ENCODE results near the gene MEIS1. TPM values are rescaled to one million over a fixed set of nuclear protein-coding genes. Genes with fewer than 3 reads are reported as not detected.

The MEIS1 gene
- total RNA-seq, 2 experiments from 2014 or later, result 5.4 to 7.3 TPM

DNA sequence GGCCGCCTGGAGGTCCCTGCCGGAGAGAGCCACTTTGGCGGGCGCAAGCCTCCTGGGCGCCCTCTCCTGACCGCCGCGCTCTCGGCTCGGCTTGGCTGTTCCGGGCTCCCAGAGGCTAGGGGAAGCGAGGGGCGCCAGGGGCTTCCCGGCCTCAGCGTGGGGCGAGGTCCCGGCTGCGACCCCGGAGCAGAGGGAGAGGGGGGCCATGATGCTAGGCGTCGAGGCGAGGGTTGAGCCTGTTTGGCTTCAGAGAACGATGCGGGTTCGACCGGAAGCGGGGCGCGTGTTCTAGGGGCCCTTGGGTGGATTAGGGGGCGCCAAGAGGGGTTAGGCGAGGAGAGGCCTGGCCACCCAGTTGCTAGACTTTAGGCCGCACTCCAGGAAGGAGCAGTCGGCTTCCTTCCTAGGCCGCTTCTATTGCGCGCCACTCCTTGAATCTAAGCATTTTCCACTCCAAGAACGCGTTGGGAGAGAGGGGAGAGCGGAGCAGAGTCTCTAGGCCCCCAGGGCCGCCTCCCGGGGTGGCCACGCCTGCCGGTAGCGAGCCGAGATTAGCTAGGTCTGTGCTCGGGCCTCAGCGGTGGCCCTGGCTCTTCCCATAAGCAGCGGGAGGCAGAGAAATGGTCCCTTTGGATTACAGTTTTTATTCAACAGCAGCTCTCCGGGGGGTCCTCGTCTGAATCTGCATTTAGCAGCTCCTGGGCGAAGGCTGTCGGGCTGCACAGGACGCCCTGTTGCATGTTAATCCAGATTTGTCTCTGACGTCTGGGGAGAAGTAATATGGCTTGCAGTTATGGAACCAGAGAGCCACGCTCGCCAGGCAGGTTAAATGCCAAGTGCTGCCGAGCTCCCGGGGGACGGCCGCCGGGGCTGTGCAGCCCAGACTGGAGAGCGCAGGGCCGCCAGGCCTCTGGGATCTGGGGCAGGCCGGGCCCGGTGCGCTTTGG is 11.3 kb downstream of the MEIS1 start:
- Histone ChIP-seq H3K9me2 (ENCODE audit: insufficient read depth, low read length) (no peaks in the 10 kb centered on the region), H2AFZ (ENCODE audit: low read length) (no peak overlapping the region), H3K4me3 (ENCODE audit: low read depth, low read length, poor library complexity, severe bottlenecking) (no peak overlapping the region), H3K79me2 (ENCODE audit: insufficient read depth, low read depth, low read length) (no peaks in the 10 kb centered on the region), H3K9me3 (ENCODE audit: low read length) (no peaks in the 10 kb centered on the region), H3K36me3 (ENCODE audit: insufficient read depth, low read length) (no peaks in the 10 kb centered on the region), H4K20me1 (ENCODE audit: insufficient read depth, low read length) (no peaks in the 10 kb centered on the region), H3K27ac (ENCODE audit: low read depth, low read length, poor library complexity, severe bottlenecking) (no peak overlapping the region), H3K4me1 (ENCODE audit: insufficient read depth, low read length, poor library complexity, severe bottlenecking) (no peaks in the 10 kb centered on the region), H3K4me2 (ENCODE audit: low read length) (no peak overlapping the region)
- intact Hi-C loops (cut with micrococcal nuclease; ENCODE audit: unreplicated experiment), result no loop called here
- TF ChIP-seq, protein P1, sequence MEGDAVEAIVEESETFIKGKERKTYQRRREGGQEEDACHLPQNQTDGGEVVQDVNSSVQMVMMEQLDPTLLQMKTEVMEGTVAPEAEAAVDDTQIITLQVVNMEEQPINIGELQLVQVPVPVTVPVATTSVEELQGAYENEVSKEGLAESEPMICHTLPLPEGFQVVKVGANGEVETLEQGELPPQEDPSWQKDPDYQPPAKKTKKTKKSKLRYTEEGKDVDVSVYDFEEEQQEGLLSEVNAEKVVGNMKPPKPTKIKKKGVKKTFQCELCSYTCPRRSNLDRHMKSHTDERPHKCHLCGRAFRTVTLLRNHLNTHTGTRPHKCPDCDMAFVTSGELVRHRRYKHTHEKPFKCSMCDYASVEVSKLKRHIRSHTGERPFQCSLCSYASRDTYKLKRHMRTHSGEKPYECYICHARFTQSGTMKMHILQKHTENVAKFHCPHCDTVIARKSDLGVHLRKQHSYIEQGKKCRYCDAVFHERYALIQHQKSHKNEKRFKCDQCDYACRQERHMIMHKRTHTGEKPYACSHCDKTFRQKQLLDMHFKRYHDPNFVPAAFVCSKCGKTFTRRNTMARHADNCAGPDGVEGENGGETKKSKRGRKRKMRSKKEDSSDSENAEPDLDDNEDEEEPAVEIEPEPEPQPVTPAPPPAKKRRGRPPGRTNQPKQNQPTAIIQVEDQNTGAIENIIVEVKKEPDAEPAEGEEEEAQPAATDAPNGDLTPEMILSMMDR (conservative IDR thresholded peaks at IDR 0.05; ENCODE audit: low read length), result no peak
- no peak for TF ChIP-seq EZH2phosphoT487 (IDR thresholded peaks at IDR 0.05; ENCODE audit: borderline replicate concordance, low read depth, low read length)
- ChIA-PET POLR2A (no interaction called here), CTCF (ENCODE audit: unreplicated experiment) (no interaction called here)
- no peak for DNase-seq (ENCODE audit: low spot score)
- no TSS peak for BruUV-seq (replicated peaks)

DNA sequence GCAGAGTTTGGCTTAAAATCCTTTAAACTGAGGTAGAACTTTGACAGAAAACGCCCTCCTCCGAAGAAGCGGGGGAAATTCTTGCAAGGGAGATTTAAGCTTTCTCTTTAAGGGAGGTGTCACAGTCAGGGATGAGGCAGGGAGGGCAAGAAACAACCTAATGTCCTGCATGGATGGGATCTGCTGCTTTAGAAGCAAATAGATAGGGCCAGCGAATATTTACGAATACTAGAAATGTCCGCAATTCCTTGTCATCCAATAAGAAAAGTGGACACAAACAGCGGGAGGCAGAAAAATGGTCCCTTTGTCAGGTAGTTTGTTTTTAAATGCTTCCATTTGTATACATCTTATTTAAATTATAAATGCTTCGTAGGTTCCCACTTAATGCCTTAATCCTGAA is 12.0 kb downstream of the MEIS1 start:
- no peaks in the 10 kb centered on the region for H4K20me1 ChIP-seq (ENCODE audit: insufficient read depth, low read length)
- H3K9me2 ChIP-seq (ENCODE audit: insufficient read depth, low read length), result no peaks in the 10 kb centered on the region
- no peaks in the 10 kb centered on the region for H3K9me3 ChIP-seq (ENCODE audit: low read length)
- ChIA-PET POLR2A (no interaction called here), CTCF (ENCODE audit: unreplicated experiment) (no interaction called here)
- H3K36me3 ChIP-seq (ENCODE audit: insufficient read depth, low read length), result no peaks in the 10 kb centered on the region
- no peak overlapping the region for H3K27ac ChIP-seq (ENCODE audit: low read depth, low read length, poor library complexity, severe bottlenecking)
- BruUV-seq (replicated peaks), result no TSS peak
- no peak overlapping the region for H2AFZ ChIP-seq (ENCODE audit: low read length)
- no peaks in the 10 kb centered on the region for H3K4me1 ChIP-seq (ENCODE audit: insufficient read depth, low read length, poor library complexity, severe bottlenecking)
- H3K79me2 ChIP-seq (ENCODE audit: insufficient read depth, low read depth, low read length), result no peaks in the 10 kb centered on the region
- no peak overlapping the region for H3K4me2 ChIP-seq (ENCODE audit: low read length)
- DNase-seq (ENCODE audit: low spot score), result no peak
- no peak for TF ChIP-seq EZH2phosphoT487 (IDR thresholded peaks at IDR 0.05; ENCODE audit: borderline replicate concordance, low read depth, low read length)
- TF ChIP-seq, protein P1 (conservative IDR thresholded peaks at IDR 0.05; ENCODE audit: low read length), result no peak
- no peak overlapping the region for H3K4me3 ChIP-seq (ENCODE audit: low read depth, low read length, poor library complexity, severe bottlenecking)
- intact Hi-C loops (cut with micrococcal nuclease; ENCODE audit: unreplicated experiment), result no loop called here

DNA sequence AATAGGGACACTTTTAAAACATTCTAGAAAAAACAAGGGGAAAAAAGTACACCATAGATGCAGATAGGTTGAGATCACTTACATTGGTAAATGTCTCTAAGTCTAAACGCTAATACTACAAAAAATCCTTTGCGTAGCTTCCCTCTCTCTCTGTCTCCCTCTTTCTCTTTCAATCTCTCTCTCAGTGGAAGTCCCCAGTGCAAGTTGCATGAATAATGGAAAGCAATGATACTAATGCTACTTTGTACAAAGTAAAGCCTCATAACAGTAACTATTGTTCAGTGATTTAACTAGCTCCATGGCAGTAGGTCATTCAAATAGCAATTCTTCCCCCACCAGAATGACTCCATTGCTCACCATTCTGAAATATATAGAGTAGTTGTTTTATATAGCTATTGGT is 12.8 kb downstream of the MEIS1 start:
- no peak for DNase-seq (ENCODE audit: low spot score)
- Histone ChIP-seq H3K4me3 (ENCODE audit: low read depth, low read length, poor library complexity, severe bottlenecking) (no peak overlapping the region), H4K20me1 (ENCODE audit: insufficient read depth, low read length) (no peaks in the 10 kb centered on the region), H3K27ac (ENCODE audit: low read depth, low read length, poor library complexity, severe bottlenecking) (no peak overlapping the region), H3K9me3 (ENCODE audit: low read length) (no peaks in the 10 kb centered on the region), H3K36me3 (ENCODE audit: insufficient read depth, low read length) (no peaks in the 10 kb centered on the region), H3K79me2 (ENCODE audit: insufficient read depth, low read depth, low read length) (no peaks in the 10 kb centered on the region), H3K4me1 (ENCODE audit: insufficient read depth, low read length, poor library complexity, severe bottlenecking) (no peaks in the 10 kb centered on the region), H3K9me2 (ENCODE audit: insufficient read depth, low read length) (no peaks in the 10 kb centered on the region), H2AFZ (ENCODE audit: low read length) (no peak overlapping the region), H3K4me2 (ENCODE audit: low read length) (no peak overlapping the region)
- intact Hi-C loops (cut with micrococcal nuclease; ENCODE audit: unreplicated experiment), result no loop called here
- CTCF ChIA-PET (ENCODE audit: unreplicated experiment), result no interaction called here
- no peak for TF ChIP-seq EZH2phosphoT487 (IDR thresholded peaks at IDR 0.05; ENCODE audit: borderline replicate concordance, low read depth, low read length)
- TF ChIP-seq, protein P1 (conservative IDR thresholded peaks at IDR 0.05; ENCODE audit: low read length), result no peak
- POLR2A ChIA-PET, result no interaction called here
- no TSS peak for BruUV-seq (replicated peaks)
